GM18868 (cell line): Measurements from ENCODE around the gene CLSTN2.

Source experiments
- ATAC-seq: cut with Tn5 transposase; IDR thresholded peaks from one replicate; pipeline ENCODE4 v1.9.1; 2021; ENCODE audit warnings: mild to moderate bottlenecking, moderate library complexity; ENCODE audit not compliant: unreplicated experiment

CLSTN2 gene

DNA sequence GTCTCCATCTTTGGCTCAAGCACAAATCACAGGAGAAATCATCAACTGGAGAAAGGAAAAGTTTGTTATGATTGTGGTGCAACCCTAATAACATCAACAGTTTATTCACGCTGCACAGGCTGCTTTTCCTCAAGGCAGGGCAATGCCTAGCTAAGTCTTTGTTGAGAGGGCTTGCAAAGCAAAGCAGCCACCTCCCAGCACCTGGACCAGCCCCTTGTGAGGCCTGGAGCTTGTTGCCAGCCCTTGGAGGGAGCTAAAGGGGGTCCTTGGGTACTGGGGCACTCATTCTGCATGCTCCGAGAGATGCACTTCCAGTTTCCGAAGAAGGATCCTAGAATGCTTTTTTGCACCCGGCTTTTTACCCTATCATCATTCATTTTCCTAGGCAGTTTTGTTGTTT is 288.2 kb downstream of the CLSTN2 start:
- no peak for ATAC-seq

DNA sequence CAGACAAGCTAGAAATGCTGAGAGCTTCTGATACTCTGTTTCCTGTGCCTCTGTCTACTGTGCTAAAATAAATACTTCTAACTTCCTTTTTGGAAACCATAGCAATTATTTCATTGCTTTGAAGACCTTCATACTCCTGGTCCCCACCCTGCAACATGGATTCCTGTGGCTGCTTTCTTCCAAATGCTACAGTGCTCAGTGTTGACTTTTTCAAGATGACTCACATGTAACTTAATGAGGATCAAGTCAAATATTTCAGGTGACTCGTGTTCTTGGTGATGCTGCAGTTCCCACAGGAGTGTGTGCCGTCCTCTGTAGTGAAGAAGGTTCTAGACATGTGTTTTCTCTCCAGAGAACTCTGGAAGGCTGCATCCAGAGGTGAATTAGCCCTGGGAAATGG is 288.6 kb downstream of the CLSTN2 start:
- no peak for ATAC-seq

DNA sequence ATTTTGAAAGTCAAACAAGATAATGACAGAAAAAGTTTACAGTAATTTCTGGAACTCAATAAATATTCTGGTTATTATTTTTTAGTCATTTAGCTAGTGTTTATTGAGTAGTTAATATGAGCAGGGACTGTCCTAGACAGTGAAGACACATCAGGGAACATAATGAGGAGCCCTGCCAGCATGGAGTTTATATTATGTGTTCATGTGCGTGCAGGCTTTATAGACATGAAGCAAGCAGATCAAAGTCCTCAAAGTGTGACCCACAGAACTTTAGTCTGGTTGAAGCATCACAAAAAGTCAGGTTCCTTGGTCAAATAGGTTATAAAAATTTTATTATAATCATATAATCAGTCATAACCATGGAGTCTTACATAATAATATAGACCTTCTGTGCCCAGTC is 289.3 kb downstream of the CLSTN2 start:
- ATAC-seq = no peak

DNA sequence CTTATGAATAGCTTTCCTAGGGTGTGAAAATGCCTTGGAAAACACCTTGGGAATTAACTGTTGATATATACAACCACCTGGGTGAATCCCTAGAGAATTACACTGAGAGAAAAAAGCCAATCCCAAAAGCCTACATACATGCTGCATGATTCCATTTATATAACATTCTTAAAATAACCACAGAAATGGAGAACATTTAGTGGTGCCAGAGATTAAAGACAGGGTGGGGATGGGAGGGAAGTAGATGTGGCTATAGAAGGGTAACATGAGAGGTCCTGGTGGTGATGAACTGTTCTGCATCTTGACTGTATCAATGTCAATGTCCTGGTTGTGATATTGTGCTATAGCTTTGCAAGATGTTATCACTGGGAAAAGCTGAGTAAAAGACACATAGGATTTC is 291.0 kb downstream of the CLSTN2 start:
- no peak for ATAC-seq

DNA sequence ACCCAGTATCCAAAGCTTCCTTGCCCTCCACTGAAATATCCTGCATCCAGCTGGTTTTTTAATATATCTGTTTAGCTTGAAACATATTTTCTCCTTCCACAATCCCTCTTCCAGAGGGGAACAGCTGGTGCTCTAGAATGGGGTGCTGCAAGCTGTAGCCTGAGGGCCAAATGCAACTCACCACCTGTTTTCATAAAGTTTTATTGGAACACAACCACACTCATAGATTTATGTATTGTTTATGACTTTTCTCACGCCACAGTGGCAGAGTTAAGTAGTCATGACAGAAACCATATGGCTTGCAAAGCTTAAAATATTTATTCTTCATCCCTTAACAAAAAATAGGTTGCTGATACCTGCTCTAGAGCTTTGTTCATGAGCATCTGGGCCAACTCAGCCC is 298.7 kb downstream of the CLSTN2 start:
- ATAC-seq = no peak

DNA sequence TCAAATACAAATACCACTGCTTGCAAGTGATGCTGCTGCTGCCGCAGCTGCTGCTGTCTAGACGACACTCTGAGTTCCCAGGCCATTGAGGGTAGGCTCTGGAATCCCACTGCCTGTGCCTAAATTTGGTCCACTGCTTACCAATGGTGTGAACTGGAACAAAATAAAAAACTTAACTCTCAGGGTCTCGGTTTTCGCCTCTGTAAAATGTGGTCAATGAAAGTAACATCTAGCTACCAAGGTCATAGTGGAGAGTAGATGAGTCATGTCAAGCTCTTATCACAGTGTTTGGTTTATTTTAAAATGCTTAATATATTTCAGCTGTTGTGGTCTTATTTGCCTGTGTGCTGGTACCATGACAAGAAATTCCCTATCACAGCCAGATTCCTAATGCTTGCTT is 299.3 kb downstream of the CLSTN2 start:
- no peak for ATAC-seq

DNA sequence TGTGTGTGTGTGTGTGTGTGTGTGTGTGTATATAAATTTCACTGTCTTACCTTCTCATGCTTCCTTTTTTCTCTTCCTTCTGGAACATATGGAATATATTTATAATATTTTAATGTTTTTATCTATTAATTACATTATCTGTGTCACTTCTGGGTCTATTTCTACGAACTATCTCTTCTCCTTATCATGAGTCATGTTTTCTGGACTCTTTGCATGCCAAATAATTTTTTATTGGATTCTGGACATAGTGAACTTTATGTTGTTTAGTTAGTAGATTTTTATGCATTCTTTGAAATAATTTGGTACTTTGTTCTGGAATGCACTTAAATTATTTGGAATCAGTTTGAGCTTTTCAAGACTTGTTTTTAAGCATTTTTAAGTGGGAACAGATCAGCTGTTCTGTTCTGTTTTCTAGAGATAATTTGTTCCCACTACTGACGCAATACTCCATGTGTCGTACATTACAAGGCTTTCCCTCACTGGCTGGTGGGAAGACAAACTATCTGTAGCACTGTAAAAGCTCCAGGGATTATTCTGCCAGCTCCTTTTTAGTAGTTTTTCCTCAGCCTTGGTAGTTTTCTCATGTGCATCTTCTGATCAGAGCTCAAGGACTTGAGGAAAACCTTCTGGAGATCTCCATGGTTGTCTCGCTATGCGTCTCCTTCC is 302.0 kb downstream of the CLSTN2 start:
- no peak for ATAC-seq

DNA sequence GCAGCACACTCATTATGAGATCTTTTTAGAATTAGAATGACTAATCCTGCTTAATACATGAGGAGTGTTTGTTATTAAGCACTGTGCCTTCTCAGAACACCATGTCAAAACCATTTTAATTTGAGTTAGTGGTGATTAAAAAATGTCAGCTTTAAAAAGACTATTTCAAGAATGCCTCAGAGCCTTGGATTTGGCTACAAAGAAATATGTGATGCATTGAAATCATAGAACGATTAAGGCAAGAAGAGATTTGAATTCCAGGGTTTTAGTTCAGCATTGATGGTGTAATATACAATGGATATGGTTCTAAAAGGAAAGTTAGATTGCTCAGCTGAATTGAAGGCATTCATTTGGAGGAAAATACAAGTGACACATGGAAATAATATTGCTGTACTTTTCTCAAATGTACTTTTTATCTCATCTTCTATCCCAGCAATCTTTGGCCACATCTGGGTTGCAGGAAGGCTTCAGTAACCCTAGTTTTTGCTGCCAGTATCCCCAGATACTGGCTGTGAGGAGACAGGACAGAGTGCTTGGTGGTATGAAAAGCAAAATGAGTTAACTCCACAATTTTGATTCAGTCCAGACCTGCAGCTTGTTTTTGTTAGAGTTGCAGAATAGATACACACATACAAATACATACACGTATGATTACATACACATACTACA is 303.8 kb downstream of the CLSTN2 start:
- no peak for ATAC-seq

DNA sequence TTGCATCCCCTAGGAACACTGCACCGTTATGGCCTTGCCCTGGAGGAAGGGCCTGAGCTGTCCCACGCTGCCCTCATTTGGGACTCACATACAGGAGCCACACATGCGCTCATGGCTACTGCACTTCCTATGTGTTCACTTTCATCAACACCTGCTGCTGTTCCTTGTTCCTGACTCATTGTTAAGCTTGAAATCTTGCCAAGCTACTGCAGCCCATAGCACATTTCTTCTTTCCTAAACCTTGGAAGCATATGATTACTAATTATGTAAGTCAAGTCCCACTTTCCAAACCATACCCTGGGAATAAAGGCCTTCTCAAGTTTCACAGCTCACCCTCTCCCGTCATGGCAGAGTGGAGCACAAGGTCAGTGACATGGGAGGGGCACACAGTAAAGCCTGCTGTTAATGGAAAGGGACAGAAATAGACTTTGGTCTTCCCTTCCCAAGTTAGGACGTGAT is 307.9 kb downstream of the CLSTN2 start:
- no peak for ATAC-seq

DNA sequence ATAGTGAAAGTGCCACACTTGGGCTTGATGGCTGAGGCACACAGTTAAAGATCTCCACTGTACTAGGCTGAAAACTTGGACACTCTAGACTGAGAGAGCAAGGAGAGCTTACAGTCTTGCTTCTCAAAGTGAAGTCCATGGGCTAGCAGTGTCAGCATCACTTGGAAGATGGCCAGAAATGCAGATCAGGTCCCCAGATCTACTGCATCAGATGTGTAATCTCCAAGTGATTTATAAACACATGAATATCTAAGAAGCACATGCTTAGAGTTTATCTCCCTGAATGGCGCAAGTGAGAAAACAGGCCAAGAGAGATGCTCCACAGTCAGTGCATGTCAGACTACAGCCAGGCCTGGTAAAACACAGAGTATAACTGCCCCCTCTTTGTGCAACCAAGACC is 308.6 kb downstream of the CLSTN2 start:
- no peak for ATAC-seq

DNA sequence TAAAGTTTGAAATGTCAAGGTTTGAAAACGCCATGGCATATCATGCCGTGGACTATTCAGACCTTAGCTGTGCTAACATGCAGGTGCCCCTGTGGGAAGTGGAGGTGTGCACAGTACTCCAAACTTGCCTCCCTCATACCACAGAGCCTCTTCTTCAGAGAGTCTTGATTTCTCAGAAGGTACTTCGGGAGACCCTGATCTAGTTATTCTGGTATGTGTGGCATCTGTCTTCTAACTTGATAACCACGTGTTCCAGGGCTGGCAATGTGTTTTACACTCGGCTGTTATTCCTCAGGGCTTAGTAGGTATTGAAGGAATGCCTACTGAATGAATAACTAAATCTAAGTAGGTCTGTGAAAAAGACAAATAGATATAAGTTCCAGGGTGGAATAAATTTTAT is 309.9 kb downstream of the CLSTN2 start:
- ATAC-seq = no peak

DNA sequence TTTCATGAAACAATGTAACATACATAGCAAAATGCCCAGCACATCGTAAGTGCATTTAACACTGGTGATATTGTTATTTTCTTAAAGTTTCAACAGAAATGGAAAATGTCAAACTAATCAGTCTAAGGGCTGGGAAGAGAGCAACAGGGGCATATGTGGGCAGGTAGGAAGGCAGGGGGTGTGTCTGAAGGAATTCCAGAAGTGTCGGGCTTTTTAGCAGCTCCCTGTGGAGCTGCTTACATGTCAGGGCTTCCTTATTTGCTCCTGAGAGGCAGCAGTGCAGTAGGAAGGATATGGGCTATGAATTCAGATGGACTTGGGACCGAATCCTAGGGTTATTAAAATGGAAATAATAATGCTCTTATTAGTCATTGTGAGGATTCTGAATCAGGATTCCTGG is 311.6 kb downstream of the CLSTN2 start:
- ATAC-seq = no peak

DNA sequence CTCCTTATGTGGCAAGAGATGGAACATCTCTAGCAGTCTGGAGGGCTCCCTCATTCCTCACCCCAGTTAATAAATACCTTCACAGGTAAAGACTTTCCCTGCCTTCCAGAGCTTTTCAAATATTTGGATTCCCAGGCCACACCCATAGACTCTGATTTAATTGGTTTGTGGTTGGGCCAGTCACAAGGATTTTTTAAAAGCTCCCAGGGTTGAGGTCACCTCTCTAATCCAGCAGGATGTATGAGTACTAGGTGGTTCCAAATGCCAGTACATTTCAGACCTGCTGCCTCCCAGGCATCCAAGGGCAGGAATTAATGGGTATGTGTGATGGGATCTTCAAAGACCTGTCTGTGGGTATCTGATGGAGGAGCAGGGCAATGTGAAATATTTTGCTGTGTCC is 312.8 kb downstream of the CLSTN2 start:
- ATAC-seq = no peak

DNA sequence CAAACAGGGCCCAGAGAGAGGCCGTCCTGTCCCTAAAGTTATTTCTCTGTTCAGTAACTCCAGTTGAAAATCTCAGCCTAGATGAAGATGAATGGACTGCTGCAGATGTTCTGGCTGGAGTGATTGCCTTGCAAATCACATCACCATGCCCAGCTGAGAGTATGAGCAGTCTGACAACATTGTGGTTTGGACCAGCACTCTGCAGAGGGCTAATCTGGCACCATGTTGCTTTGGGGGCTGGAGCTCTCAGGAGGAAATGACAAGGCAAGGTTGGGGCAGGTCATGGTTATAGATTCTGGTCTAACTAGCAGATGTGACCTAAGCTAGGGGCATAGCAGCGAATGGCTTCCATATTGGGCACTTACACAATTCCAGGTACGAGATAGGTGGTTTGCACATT is 314.2 kb downstream of the CLSTN2 start:
- ATAC-seq = no peak

DNA sequence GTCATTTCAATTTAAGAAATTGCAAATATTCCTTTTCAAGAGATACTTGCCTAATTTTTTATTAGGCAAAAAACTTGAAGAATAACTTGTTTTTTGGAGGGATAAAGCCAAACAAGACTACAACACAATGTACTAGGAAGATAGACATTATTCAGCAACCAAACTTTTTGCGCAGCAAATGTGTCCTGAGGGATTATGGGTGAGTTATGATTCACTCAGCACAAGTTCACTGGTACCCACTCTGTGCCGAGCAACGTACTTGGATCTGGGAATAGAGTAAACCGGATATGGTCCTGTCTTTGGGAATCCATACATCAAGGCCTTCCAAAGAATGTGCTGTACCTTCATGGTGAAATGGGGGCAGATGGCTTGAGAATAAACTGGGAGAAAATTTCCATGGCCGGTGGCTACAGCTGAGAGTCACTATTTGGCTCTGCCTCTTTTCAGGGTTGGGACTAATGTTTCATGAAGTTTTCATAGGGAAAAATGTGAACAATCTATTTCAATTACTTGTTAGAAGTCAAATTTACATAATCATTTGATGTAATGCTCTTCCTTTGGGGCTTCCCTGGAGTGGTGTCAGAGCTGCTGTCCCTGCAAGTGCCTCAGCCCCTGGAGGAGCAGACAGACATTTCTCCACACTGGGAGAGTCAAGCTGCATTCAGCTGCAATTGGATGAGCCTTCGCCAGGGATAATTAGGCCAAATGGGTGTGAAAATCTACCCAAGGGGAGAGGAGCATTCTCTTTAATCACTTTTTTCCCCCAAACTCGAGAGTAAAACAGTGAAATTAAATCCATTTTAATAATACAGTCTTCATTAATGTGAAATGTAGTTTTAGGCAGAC is 315.2 kb downstream of the CLSTN2 start:
- ATAC-seq = no peak

DNA sequence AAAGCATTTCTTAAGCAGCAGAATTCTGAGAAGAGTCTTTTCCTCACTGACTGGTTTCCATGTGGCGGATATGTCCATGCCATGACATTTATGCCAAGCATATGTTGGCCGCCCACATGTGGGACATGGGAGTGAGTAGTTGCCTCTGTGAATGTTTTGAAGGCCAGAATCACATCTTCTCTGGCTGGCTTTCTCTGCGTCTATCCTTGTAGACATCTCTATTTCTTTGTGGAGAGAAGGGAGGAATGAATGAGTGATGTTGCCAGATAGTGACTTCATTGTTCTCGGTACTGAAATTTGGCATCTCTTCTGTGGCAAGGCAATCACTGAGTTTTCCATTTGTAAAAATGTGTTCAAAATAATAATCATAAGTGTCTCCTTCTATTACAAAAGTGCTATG is 316.0 kb downstream of the CLSTN2 start:
- no peak for ATAC-seq

DNA sequence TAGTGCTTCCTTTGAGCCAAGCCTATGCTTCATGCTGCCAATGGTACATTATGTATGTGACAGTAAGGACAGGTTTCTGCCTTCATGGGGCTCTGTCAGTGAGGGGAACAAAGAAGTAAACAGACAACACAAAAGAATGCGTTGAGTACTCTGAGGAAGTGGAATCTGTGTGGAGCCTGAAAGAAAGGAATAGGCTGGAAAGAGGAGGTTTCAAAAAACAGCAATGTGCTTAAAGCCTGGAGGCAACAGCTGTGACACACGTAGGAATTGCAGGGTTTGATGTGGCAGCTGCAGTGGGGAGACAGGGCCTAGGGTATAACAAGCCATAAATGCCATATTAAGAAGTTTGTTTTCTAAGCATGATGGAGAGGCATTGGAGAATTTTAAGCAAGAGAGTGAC is 316.7 kb downstream of the CLSTN2 start:
- no peak for ATAC-seq

DNA sequence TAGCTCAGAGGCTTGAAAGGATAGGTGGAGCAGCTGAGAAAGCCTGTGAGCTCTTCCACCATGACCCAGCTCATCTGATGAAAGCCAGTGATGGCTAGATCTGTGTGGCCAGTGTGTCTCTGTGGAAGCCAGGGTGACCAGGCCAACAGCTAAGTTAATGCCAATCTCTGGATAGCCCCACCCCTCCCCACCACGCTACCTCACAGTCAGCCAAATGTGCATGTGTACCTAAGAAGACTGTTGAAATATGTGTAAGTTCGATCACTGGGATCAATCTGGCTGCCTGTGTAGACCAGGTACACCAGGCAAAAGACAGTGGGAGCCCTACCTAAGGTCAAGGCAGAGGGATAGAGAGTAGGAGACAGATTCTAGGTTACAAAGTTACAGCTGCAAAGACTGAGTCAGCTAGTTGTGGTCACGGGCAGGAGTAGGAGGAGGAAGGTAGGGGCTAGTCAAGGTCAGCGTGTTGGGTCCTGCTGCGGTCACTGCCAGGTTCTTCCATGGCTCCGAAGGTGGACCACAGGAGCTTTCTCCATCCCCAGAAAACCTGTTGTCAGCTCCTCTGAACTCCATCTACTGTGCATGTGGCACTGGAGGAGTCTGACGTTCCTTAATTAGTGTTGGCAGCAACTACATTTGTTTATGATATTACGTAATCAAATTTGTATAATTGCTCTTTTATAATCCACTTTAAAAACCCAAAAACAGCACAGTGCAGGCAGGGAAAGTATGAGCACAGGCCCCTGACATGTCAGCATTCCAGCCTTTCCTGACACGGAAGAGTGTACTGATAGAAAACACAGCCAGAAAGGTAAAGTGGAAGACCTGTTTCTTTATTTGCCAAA is 318.0 kb downstream of the CLSTN2 start:
- no peak for ATAC-seq

DNA sequence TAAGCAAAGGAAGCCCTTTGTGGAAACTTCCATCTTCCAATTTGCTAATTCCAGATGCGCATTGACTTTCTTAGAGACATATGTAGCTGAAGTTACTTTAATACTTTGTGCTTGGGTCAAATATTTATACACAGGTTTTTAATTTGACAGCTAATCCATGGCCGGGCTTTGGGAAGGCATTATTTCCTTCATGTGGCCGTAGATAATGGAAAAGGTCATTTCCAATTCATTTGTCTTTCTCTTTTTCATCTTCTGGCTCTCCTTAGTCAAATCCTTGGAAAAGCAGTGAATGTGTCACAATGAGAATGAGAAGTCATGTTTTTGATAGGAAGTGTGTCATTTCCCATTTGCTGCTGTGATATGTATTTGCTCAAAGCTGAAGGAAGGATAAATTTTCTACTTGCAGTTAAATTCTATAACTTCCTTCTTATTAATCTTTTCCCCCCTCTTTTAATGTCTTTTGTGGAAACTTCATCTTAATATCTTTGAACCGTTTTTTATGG is 323.3 kb downstream of the CLSTN2 start:
- ATAC-seq = no peak

DNA sequence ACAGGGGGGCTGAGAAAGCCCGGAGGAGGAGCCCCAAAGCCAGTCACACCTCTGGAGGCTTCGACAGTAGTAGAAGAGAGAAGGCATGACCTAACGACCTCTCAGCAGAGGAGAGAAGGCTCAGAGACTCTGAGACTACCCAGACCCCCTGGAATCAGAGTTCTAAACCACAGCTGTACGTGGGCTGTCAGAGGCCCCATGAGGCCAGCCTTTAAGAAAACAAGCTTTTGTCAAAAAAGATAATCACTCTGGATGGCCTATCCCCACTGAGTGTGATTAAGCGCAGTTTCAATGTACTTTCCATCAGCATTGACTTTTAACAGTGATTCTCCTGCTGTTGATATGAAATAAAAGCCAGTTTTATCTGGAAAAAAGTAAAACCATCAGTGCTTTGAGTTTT is 330.3 kb downstream of the CLSTN2 start:
- ATAC-seq = no peak

DNA sequence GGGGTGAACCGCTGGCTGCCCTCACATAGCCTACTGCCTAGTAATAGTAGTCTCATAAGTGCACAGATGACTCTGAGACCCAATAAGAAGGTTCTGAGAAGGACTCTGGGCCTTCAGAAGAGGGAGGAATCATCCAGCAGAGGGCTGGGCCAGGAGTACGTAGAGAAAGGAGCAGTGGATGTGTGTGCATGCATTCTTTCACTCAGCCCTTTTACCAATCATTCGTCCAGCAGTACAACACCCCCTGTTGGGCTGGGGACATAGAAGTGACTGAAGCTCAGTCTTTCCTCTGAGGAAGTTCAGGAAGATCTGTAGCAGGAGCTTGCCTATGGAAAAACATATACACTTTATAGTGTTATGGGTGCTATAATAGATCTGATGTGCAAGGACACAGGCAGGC is 333.1 kb downstream of the CLSTN2 start:
- no peak for ATAC-seq
